HG02642 (cell line): ENCODE data around the gene TAP1.
"Not testable (repeated sequence)": the region's sequence is repeated elsewhere in the genome, so short reads cannot be mapped to it uniquely, and the experiment has no call there.

Source experiments
- ATAC-seq: cut with Tn5 transposase; IDR thresholded peaks from one replicate; pipeline ENCODE4 v1.9.1; 2021; ENCODE audit warnings: mild to moderate bottlenecking; ENCODE audit not compliant: unreplicated experiment, poor library complexity

Gene TAP1, protein sequence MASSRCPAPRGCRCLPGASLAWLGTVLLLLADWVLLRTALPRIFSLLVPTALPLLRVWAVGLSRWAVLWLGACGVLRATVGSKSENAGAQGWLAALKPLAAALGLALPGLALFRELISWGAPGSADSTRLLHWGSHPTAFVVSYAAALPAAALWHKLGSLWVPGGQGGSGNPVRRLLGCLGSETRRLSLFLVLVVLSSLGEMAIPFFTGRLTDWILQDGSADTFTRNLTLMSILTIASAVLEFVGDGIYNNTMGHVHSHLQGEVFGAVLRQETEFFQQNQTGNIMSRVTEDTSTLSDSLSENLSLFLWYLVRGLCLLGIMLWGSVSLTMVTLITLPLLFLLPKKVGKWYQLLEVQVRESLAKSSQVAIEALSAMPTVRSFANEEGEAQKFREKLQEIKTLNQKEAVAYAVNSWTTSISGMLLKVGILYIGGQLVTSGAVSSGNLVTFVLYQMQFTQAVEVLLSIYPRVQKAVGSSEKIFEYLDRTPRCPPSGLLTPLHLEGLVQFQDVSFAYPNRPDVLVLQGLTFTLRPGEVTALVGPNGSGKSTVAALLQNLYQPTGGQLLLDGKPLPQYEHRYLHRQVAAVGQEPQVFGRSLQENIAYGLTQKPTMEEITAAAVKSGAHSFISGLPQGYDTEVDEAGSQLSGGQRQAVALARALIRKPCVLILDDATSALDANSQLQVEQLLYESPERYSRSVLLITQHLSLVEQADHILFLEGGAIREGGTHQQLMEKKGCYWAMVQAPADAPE

DNA sequence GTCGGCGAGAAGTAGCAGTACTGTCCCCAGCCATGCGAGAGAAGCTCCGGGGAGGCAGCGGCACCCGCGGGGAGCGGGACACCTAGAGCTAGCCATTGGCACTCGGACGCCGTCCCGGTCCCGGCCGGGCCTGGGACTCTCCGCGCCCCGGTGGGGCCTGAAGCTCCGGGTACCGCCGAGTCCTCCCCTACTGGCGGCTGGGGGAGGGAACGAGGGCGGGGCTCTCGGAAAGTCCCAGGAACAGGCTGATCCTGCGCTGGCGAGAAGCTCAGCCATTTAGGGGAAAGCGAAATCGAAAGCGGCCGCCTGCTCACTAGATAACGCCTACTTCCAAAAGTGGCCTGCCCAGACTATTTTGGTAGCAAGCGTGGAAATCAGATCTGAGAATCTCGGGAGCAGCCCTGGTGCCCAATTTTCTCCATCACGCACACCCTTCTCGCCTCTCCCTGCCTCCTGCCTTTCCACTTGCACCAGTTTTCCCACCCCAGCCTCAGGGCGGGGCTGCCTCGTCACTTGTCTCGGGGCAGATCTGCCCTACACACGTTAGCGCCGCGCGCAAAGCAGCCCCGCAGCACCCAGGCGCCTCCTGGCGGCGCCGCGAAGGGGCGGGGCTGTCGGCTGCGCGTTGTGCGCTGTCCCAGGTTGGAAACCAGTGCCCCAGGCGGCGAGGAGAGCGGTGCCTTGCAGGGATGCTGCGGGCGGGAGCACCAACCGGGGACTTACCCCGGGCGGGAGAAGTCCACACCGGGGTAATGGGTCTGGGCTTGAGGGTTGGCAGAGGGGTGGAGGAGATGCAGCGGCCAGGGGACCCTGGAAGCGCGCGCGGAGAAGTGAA lies at the start of gene TAP1, which contains the start of gene PSMB9:
Gene TAP1, minus strand, starts transcription at position 164 of the 835 bp plus-strand sequence. Its CDS starts 68 bp downstream, at position 96.
Gene PSMB9, plus strand, starts transcription at position 652 of the 835 bp plus-strand sequence. Its CDS starts 38 bp downstream, at position 690.
- peak; percentile 81 for ATAC-seq

DNA sequence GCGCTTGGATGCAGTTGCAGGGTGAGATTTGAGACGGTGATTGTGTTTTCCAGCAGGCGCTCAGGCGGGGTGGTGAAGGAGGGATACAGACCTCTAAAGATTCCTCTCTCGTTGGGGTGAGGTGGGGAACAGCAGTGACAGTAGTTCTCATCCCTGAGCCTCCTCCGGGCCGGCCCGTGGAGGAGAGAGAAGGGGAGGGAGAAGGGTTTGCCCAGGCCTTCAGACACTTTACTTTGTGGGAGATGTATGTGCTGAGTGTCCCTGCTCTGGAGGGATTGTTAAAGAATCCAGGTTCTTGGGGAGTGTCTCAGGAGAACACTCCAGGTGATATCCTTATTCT lies 41.5 kb upstream of the TAP1 start:
- ATAC-seq: peak; percentile 14

DNA sequence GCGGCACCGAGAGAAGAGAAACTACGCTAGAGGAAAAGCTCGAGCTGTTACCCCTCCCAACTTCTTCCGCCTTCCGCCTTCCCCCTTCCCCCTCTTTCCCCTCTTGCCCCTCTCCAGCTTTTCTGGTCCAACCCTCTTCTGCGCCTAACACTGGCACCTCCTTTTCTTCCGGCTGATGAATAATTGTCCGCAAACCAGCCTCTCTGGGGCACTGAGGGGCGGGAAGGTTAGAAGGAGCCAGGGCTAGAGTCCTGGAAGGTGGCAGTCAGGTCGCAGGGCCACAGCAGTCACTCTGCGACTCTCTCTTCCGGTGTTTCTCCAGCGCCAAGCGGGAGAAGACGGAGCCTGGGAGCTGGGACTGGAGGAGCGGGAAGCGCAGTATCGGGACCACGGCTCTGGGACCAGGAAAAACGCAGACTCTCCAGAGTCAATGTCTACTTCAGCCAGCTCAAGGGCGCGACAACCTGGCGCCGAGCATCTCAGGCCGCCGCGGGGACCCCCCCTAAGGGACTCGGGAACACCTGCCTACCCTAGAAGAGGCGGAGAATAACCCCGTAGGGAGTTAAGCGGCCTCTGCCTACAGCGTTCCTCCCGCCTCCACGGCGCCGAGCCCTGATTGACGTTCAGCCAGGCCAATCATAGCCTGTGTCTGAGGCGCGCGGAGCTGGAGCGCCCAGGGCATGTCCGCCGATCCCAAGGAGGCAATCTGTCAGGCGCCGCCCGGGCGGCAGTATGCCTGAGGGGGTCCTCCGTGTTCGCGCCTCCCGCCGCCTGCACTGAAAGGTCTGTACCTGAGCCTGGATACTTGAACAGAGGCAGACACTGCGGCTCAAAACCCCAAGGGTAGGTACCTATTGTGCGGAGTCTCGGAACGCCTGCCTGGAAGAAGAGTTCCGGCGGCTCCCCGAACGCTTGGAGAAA lies 40.8 kb upstream of the TAP1 start:
- ATAC-seq: peak; percentile 95

DNA sequence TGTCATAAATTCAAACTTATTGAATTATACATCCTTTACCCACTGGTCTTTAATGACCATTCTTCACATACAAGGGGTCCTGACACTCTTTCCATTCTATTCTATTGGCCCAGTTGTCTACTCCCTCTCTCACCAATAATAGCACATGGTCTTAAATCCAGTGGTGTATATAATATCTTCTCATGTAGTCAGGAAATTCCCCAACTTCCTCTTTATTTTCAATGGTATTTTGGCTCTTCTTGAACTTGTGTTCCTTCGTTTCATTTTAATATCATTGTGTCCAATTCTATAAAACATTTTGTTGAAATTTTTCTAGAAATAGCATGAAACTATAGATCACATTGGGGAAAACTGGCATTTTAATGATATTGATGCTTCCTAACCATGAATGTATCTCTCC lies 37.3 kb upstream of the TAP1 start:
- ATAC-seq: no peak

DNA sequence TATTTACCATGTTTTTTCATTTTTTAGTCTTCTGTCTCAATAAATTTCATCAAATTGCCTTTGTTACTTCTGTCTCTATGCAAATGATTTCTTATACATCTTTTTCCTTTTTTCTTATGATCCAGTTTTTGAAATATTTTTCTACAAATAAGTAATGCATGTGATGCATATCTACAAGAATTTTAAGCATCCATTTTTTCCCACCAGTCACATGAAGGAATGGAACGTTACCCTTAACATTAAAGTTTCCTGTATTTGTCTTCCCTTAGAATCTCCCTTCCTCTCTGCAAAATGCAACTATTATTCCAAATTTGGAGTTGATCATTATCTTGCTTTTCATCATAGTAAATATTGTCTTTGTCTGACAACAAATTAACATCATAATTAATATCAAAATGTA lies 36.0 kb upstream of the TAP1 start:
- no peak for ATAC-seq

DNA sequence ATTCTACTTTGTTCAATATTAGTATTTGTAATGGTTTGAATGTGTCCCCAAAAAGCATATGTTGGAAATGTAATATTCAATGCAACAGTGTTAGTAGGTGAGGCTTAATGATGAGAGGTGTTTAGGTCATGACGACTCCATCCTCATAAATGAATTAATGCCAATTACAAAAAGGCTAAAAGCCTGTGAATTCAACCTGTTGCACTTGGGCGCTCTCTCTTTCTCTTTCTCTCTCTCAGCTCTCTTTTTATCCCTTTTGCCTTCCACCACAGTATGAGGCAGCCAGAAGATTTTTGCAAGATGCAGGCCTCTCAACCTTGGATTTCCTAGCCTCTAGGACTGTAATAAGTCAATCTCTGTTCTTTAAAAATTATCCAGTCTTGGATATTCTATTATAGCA lies 35.1 kb upstream of the TAP1 start:
- no peak for ATAC-seq

DNA sequence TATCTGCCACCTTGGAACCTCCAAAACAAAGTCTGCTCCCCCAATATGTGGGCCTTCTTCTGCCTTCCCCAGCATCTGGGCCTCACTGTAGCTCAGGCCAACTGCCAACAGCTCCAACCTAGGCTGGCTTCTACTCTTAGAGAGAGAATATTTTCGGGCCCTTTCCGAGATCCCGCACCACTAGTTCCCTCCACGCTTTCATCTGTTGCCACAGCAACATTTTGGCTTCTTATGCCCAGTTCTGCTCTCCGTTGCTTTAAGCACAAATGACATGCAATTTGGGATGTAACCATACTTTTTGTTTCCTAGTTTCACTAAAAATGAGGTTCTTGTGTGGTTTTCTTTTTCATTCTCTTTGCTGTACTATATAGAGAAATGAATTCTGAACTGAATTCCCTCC lies 34.1 kb upstream of the TAP1 start:
- ATAC-seq: no peak

DNA sequence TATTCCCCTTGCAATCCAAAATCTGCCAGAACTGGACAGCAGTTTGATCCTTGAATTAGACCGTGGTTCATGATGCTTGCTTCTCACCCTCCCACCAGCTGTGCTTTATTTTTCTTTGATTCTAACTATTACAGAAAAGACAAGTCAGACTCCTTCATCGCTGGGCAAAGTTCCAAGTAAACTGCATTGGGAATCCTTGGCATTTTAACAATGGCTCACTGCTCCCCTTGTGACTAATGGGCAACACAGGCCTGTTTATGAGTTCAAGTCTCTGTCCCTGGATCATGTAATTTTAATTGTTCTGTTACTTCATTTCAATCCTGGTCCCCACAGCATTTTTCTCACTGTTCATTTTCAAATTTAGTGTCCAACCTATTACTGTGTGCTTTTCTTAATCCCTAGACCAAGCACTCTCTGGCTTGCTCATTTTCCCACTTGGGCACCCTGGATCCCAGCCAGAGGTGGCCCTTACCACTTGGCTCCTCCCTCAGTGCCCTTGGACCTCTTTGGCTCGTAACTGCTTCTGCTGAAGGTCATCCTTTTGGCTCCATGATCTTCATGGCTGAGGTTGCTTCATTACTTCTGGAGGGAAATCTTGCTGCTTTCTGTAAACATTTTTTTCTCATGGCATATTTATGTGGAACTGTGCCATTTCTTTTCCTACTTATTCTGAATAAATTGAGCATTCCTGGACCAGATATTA lies 33.3 kb upstream of the TAP1 start:
- ATAC-seq: no peak

DNA sequence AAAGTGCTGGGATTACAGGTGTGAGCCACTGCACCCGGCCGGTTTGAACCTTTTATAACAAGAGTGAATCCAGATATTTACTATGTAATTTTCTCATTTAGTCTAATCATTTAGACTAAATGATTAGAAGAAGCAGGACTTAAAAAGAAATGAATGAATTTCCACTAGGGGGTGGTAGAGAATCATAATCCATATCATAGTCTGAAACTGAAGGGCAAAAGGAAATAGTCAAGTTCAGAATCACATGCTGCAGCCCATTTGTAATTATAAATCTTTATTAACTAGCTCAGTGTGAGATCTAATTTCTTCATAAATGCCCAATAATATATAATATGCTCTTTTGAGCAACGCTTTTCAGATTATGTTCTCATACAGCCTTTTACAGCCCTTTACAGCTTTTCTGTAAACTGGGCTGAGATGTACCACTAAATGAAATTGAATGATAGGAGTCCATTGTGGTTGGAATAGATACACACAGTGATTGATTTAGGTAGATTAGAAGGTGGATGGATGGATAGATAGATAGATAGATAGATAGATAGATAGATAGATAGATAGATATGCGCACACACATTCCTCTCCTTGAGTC lies 32.3 kb upstream of the TAP1 start:
- no peak for ATAC-seq

GRCh38 chr6:32883789-32884188 lies 30.3 kb upstream of the TAP1 start:
- ATAC-seq: no peak

DNA sequence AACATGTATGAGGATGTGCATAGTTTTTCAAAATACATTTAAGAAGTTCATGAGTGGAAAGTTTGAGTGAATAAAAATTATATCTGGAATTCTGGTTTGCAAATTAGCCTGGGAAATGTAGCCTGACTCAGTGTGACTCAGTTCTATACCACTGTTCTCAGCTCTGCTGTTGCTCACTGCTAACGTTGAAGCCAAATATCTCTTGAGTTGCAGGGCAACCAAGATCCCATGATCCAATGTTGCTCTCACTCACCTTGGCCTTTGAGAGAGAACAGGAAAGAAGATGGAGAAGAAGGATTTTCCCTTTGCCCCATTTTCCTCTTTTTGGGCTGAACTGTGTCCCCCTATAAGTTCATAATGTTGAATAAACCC lies 29.4 kb upstream of the TAP1 start:
- ATAC-seq: no peak

GRCh38 chr6:32880962-32881361 lies 27.5 kb upstream of the TAP1 start:
- not testable (repeated sequence) for ATAC-seq

DNA sequence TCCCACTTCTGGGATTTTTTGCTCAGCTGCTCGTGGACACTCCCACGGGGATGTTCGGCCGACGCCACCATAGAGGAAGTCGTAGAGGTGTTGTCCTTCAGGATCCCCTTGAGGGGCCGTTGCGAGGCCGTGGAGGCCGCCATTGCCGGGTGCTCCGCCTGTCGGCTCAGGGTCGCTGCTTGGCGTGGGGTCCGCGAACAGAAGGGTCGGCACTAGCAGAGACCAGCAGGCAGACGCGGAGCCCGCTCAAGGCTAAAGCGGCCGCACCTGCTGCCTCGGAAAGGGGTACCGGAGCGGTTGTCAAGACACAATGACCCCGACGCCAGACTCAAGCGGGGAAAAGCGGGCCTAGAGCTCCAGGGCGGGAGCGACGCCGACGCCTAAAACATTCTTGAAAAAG lies 26.2 kb upstream of the TAP1 start:
- no peak for ATAC-seq

GRCh38 chr6:32876603-32877002 lies 23.1 kb upstream of the TAP1 start:
- ATAC-seq: no peak

- not testable (repeated sequence) for ATAC-seq
Measured at GRCh38 chr6:32873947-32874346, 20.4 kb upstream of the TAP1 start.

GRCh38 chr6:32868257-32868788 lies 14.8 kb upstream of the TAP1 start:
- no peak for ATAC-seq

DNA sequence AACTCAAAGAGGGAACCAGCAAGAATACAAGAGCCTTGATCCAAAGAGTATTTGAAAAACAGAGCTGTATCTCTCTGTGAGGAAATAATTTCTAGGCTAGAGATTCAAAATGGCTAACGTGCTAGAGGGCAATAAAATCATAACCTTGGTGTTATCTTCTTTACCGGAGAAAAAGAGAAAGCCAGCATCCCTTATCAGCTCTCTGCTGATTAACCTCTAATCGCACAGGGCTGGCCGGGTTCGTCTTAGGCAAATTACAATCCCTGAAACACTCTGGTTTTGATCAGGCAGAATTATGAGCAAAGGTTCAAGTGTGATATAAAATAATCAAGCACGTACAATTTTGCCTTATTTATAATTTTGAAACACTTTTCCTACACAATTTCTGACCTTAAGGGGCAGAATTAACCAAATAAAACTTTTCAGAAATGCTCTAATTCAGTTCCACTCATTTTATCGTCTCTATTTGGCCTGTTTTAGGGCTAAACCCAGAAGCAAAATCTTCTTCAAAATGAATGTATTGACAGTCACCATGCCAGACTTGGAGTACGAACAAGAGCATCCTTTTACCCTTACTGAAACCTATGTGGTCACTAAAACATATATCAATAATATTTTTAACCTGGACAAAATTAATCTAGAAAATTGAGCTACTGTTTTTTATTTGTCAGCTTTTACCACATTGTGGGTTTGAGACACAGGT lies 14.2 kb upstream of the TAP1 start:
- ATAC-seq: peak; percentile 17

- peak; percentile 50 for ATAC-seq
Measured at GRCh38 chr6:32867022-32867477, 13.5 kb upstream of the TAP1 start.
